H1 (cell line): ENCODE results near the gene TBCD. TPM values are rescaled to one million over a fixed set of nuclear protein-coding genes. Genes with fewer than 3 reads are reported as not detected.

Experiments
- FOSL1 ChIP-seq: IDR thresholded peaks from 2 replicates; pipeline ENCODE4 v1.6.1; 2011; ENCODE audit warnings: mild to moderate bottlenecking, low read depth, low read length, moderate library complexity; ENCODE audit not compliant: insufficient read depth
- MAFK ChIP-seq: IDR thresholded peaks from 2 replicates; pipeline ENCODE4 v1.6.1; 2012; ENCODE audit warnings: low read depth, mild to moderate bottlenecking, improper control_type of control experiment, low read length
- polyA plus RNA-seq, 7 experiments: library from polyadenylated mRNA; depleted of rRNA in 3 of 7; stranded (reverse) in 5 of 7; unstranded in 2 of 7; fragments of >200 nt in 5 of 7; fragments of 200-250 nt in 2 of 7; gene quantifications; 1 replicate in 5 of 7; 2 replicates in 1 of 7; 4 replicates in 1 of 7; pipeline versions ENCODE4 v1.2.1 to v1.2.3, GENCODE V29; 2011 to 2013; ENCODE audit warnings: missing spikeins in 2 of 7, mixed read lengths in 2 of 7
- total RNA-seq: library from RNA; stranded (reverse); fragmentation: NEBNext Ultra II Directional; extraction: Animal tissue kit (Norgen Biotek cat#: 25700); gene quantifications from 2 replicates; pipeline ENCODE4 v1.2.1, GENCODE V29; 2021

The TBCD gene
- total and polyA plus RNA-seq, 2 of the 8 experiments (the other 6 are each of a cell fraction or from before 2014, with no cell fraction given), result 118 to 162 TPM

- TF ChIP-seq MAFK (no peak), FOSL1 (no peak)
Observed at GRCh38 chr17:82932518-82933310, 180.8 kb downstream of the TBCD start (continued).
